HEK293 (cell line): ENCODE measurements around the gene EQTN.
"Not testable (repeated sequence)": the region's sequence is repeated elsewhere in the genome, so short reads cannot be mapped to it uniquely, and the experiment has no call there.

Experiments
- TRIM28 ChIP-seq: IDR thresholded peaks from 2 replicates; pipeline ENCODE4 v1.6.1; 2011; ENCODE audit warnings: low read length, control low read depth, borderline replicate concordance
- ZFHX2 ChIP-seq: fragments of 450-650 bp; formaldehyde crosslinking; conservative IDR thresholded peaks from 2 replicates; pipeline ENCODE4 v1.5.1; 2016; ENCODE audit warnings: missing biosample characterization, missing genetic modification characterization
- ZNF157 ChIP-seq: fragments of 450-650 bp; formaldehyde crosslinking; IDR thresholded peaks from 2 replicates; pipeline ENCODE4 v1.5.1; 2016; ENCODE audit warnings: missing biosample characterization, missing genetic modification characterization
- ZNF416 ChIP-seq: fragments of 450-650 bp; formaldehyde crosslinking; IDR thresholded peaks from 2 replicates; pipeline ENCODE4 v1.5.1; 2016; ENCODE audit warnings: missing biosample characterization, missing genetic modification characterization
- ZNF501 ChIP-seq: fragments of 450-650 bp; formaldehyde crosslinking; IDR thresholded peaks from 2 replicates; pipeline ENCODE4 v1.5.1; 2016; ENCODE audit warnings: missing biosample characterization, missing genetic modification characterization
- ZNF571 ChIP-seq: fragments of 450-650 bp; formaldehyde crosslinking; IDR thresholded peaks from 2 replicates; pipeline ENCODE4 v1.5.0; 2017; ENCODE audit warnings: missing biosample characterization, missing genetic modification characterization
- ZNF629 ChIP-seq: fragments of 450-650 bp; formaldehyde crosslinking; IDR thresholded peaks from 2 replicates; pipeline ENCODE4 v1.5.1; 2017; ENCODE audit warnings: missing biosample characterization, missing genetic modification characterization
- ZNF777 ChIP-seq: fragments of 450-650 bp; formaldehyde crosslinking; IDR thresholded peaks from 2 replicates; pipeline ENCODE4 v1.5.1; 2017; ENCODE audit warnings: missing biosample characterization, missing genetic modification characterization, borderline replicate concordance
- TF ChIP-seq, protein P1 (sequence below): fragments of 450-650 bp; IDR thresholded peaks from 2 replicates; pipeline ENCODE4 v1.5.1; 2018; ENCODE audit warnings: missing biosample characterization, mild to moderate bottlenecking, missing genetic modification characterization
- TF ChIP-seq, protein P2 (sequence below): fragments of 450-650 bp; formaldehyde crosslinking; IDR thresholded peaks from 2 replicates; pipeline ENCODE4 v1.5.1; 2016; ENCODE audit warnings: missing biosample characterization, missing genetic modification characterization

DNA sequence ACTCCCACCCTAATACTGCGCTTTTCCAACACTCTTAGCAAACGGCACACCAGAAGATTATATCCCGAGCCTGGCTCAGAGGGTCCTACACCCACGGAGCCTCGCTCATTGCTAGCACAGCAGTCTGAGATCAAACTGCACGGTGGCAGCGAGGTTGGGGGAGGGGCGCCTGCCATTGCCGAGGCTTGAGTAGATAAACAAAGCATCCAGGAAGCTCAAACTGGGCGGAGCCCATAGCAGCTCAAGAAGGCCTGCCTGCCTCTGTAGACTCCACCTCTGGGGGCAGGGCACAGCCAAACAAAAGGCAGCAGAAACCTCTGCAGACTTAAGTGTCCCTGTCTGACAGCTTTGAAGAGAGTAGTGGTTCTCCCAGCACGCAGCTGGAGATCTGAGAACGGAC, 57.3 kb downstream of the EQTN start:
- TF ChIP-seq, protein P1, sequence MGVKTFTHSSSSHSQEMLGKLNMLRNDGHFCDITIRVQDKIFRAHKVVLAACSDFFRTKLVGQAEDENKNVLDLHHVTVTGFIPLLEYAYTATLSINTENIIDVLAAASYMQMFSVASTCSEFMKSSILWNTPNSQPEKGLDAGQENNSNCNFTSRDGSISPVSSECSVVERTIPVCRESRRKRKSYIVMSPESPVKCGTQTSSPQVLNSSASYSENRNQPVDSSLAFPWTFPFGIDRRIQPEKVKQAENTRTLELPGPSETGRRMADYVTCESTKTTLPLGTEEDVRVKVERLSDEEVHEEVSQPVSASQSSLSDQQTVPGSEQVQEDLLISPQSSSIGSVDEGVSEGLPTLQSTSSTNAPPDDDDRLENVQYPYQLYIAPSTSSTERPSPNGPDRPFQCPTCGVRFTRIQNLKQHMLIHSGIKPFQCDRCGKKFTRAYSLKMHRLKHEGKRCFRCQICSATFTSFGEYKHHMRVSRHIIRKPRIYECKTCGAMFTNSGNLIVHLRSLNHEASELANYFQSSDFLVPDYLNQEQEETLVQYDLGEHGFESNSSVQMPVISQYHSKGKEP (tag by site-specific recombination) = not testable (repeated sequence)
- TF ChIP-seq TRIM28; ZNF777; ZNF157 (tag by site-specific recombination); ZNF629 (tag by site-specific recombination); ZNF571 (tag by site-specific recombination); ZNF501 (tag by site-specific recombination); ZNF416 (tag by site-specific recombination); ZFHX2 (tag by site-specific recombination): not testable (repeated sequence)
- TF ChIP-seq, protein P2, sequence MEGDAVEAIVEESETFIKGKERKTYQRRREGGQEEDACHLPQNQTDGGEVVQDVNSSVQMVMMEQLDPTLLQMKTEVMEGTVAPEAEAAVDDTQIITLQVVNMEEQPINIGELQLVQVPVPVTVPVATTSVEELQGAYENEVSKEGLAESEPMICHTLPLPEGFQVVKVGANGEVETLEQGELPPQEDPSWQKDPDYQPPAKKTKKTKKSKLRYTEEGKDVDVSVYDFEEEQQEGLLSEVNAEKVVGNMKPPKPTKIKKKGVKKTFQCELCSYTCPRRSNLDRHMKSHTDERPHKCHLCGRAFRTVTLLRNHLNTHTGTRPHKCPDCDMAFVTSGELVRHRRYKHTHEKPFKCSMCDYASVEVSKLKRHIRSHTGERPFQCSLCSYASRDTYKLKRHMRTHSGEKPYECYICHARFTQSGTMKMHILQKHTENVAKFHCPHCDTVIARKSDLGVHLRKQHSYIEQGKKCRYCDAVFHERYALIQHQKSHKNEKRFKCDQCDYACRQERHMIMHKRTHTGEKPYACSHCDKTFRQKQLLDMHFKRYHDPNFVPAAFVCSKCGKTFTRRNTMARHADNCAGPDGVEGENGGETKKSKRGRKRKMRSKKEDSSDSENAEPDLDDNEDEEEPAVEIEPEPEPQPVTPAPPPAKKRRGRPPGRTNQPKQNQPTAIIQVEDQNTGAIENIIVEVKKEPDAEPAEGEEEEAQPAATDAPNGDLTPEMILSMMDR (tag by site-specific recombination) = not testable (repeated sequence)
